HepG2 (cell line): ENCODE measurements around the gene SPAG9. TPM values are rescaled to one million over a fixed set of nuclear protein-coding genes. Genes with fewer than 3 reads are reported as not detected.
A peak's percentile ranks its signal among the peaks of the same experiment; 100 is the strongest.

ENCODE experiments used
- BRD4 ChIP-seq: sonication (generic); formaldehyde crosslinking; IDR thresholded peaks from 2 replicates; pipeline ENCODE4 v1.4.0; 2020; ENCODE audit warnings: missing genetic modification reagents
- GATAD2A ChIP-seq: IDR thresholded peaks from 2 replicates; pipeline ENCODE4 v1.6.1; 2016
- HNF1A ChIP-seq, 2 experiments: sonication (generic) in 1 of 2; formaldehyde crosslinking in 1 of 2; IDR thresholded peaks; 2 replicates each; pipeline versions ENCODE4 v1.4.0 to v1.6.1; 2016 to 2020; ENCODE audit warnings: borderline replicate concordance in 1 of 2, low read depth in 1 of 2, mild to moderate bottlenecking in 1 of 2, missing genetic modification reagents in 1 of 2
- IKZF5 ChIP-seq: IDR thresholded peaks from 2 replicates; pipeline ENCODE4 v1.6.1; 2018; ENCODE audit warnings: missing genetic modification reagents, mild to moderate bottlenecking, missing compliant biosample characterization
- KDM6A ChIP-seq: IDR thresholded peaks from 2 replicates; pipeline ENCODE4 v1.6.1; 2016; ENCODE audit warnings: low read depth
- KLF15 ChIP-seq: sonication (generic); formaldehyde crosslinking; IDR thresholded peaks from 2 replicates; pipeline ENCODE4 v1.8.1; 2023; ENCODE audit warnings: borderline replicate concordance, mild to moderate bottlenecking, inconsistent platforms, missing genetic modification reagents, mixed read lengths
- MXD3 ChIP-seq: IDR thresholded peaks from 2 replicates; pipeline ENCODE4 v1.6.1; 2016; ENCODE audit warnings: mild to moderate bottlenecking, missing biosample characterization, missing genetic modification reagents
- MXD4 ChIP-seq: IDR thresholded peaks from 2 replicates; pipeline ENCODE4 v1.6.1; 2016; ENCODE audit warnings: mild to moderate bottlenecking, missing biosample characterization, missing genetic modification reagents
- NR1H2 ChIP-seq: sonication (generic); formaldehyde crosslinking; IDR thresholded peaks from 2 replicates; pipeline ENCODE4 v1.8.1; 2022; ENCODE audit warnings: low read depth, missing genetic modification reagents, borderline replicate concordance
- SP4 ChIP-seq: sonication (generic); formaldehyde crosslinking; IDR thresholded peaks from 2 replicates; pipeline ENCODE4 v1.8.1; 2023; ENCODE audit warnings: mild to moderate bottlenecking, missing genetic modification reagents
- TAF15 ChIP-seq: fragments of 200-400 bp; formaldehyde crosslinking; IDR thresholded peaks from one replicate; pipeline ENCODE4 v1.6.1; 2018; ENCODE audit warnings: mild to moderate bottlenecking, low read depth, low read length; ENCODE audit not compliant: poor library complexity, severe bottlenecking
- ZNF3 ChIP-seq: IDR thresholded peaks from 2 replicates; pipeline ENCODE4 v1.7.0; 2017; ENCODE audit warnings: inconsistent platforms
- ZNF350 ChIP-seq: sonication (generic); formaldehyde crosslinking; IDR thresholded peaks from 2 replicates; pipeline ENCODE4 v1.4.0; 2020; ENCODE audit warnings: mild to moderate bottlenecking, low read depth, missing genetic modification reagents, borderline replicate concordance
- ZNF549 ChIP-seq: sonication (generic); formaldehyde crosslinking; IDR thresholded peaks from 2 replicates; pipeline ENCODE4 v1.5.0; 2020; ENCODE audit warnings: missing genetic modification reagents
- ZNF562 ChIP-seq: sonication (generic); formaldehyde crosslinking; IDR thresholded peaks from 2 replicates; pipeline ENCODE4 v1.8.0; 2022; ENCODE audit warnings: missing genetic modification reagents, borderline replicate concordance
- ZNF572 ChIP-seq: sonication (generic); formaldehyde crosslinking; IDR thresholded peaks from 2 replicates; pipeline ENCODE4 v1.5.1; 2020; ENCODE audit warnings: mild to moderate bottlenecking, missing genetic modification reagents
- polyA plus RNA-seq, 8 experiments: library from polyadenylated mRNA; depleted of rRNA in 3 of 8; stranded (reverse) in 7 of 8; unstranded in 1 of 8; fragments of >200 nt; fragmentation: Illumina TruSeq in 4 of 8; extraction: Trizol in 4 of 8; gene quantifications; 2 replicates each; pipeline versions ENCODE4 v1.2.1 to v1.2.3, GENCODE V29; 2011 to 2016; ENCODE audit warnings: low read depth in 4 of 8, missing spikeins in 1 of 8, mixed read lengths in 1 of 8; ENCODE audit not compliant: insufficient read depth in 1 of 8
- total RNA-seq, 5 experiments: library from RNA; depleted of rRNA; stranded (reverse); fragments of >200 nt; fragmentation: Illumina TruSeq; extraction: Trizol; gene quantifications; 2 replicates each; pipeline ENCODE4 v1.2.3, GENCODE V29; 2016; ENCODE audit warnings: low read depth in 1 of 5
- TF ChIP-seq, protein P1 (sequence below): sonication (generic); formaldehyde crosslinking; conservative IDR thresholded peaks from 2 replicates; pipeline ENCODE4 v1.8.0; 2022; ENCODE audit warnings: mild to moderate bottlenecking, moderate library complexity, missing genetic modification reagents
- TF ChIP-seq, protein P2 (sequence below): sonication (generic); formaldehyde crosslinking; IDR thresholded peaks from 2 replicates; pipeline ENCODE4 v1.4.0; 2020; ENCODE audit warnings: missing genetic modification reagents

The SPAG9 gene
- total and polyA plus RNA-seq, 2 of the 13 experiments (the other 11 are each of a cell fraction or from before 2014, with no cell fraction given), result 43.2 to 78.6 TPM

- TF ChIP-seq HNF1A (IDR thresholded peaks at IDR 0.05; ENCODE audit: low read depth) (no peak), HNF1A (CRISPR knock-in tag; IDR thresholded peaks at IDR 0.05; ENCODE audit: borderline replicate concordance) (peak; percentile 28; the same call in 1 of the 2 replicates), GATAD2A (CRISPR knock-in tag) (peak; percentile 83), ZNF549 (no peak), TAF15 (no peak), NR1H2 (no peak), KDM6A (CRISPR knock-in tag) (no peak), IKZF5 (CRISPR knock-in tag) (peak; percentile 58; the same call in 1 of the 2 replicates), ZNF562 (CRISPR knock-in tag) (no peak), ZNF350 (CRISPR knock-in tag) (peak; percentile 63), ZNF3 (CRISPR knock-in tag) (no peak), KLF15 (no peak), MXD4 (CRISPR knock-in tag) (0 out of 2 replicates have a peak, but pooled peaks have one; percentile 29), SP4 (CRISPR knock-in tag) (no peak), MXD3 (CRISPR knock-in tag) (peak; percentile 63; the same call in 1 of the 2 replicates), BRD4 (CRISPR knock-in tag) (0 out of 2 replicates have a peak, but pooled peaks have one; percentile 39), ZNF572 (CRISPR knock-in tag) (no peak)
- TF ChIP-seq, protein P1, sequence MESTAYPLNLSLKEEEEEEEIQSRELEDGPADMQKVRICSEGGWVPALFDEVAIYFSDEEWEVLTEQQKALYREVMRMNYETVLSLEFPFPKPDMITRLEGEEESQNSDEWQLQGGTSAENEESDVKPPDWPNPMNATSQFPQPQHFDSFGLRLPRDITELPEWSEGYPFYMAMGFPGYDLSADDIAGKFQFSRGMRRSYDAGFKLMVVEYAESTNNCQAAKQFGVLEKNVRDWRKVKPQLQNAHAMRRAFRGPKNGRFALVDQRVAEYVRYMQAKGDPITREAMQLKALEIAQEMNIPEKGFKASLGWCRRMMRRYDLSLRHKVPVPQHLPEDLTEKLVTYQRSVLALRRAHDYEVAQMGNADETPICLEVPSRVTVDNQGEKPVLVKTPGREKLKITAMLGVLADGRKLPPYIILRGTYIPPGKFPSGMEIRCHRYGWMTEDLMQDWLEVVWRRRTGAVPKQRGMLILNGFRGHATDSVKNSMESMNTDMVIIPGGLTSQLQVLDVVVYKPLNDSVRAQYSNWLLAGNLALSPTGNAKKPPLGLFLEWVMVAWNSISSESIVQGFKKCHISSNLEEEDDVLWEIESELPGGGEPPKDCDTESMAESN (CRISPR knock-in tag), result 0 out of 2 replicates have a peak, but pooled peaks have one; percentile 35
- TF ChIP-seq, protein P2, sequence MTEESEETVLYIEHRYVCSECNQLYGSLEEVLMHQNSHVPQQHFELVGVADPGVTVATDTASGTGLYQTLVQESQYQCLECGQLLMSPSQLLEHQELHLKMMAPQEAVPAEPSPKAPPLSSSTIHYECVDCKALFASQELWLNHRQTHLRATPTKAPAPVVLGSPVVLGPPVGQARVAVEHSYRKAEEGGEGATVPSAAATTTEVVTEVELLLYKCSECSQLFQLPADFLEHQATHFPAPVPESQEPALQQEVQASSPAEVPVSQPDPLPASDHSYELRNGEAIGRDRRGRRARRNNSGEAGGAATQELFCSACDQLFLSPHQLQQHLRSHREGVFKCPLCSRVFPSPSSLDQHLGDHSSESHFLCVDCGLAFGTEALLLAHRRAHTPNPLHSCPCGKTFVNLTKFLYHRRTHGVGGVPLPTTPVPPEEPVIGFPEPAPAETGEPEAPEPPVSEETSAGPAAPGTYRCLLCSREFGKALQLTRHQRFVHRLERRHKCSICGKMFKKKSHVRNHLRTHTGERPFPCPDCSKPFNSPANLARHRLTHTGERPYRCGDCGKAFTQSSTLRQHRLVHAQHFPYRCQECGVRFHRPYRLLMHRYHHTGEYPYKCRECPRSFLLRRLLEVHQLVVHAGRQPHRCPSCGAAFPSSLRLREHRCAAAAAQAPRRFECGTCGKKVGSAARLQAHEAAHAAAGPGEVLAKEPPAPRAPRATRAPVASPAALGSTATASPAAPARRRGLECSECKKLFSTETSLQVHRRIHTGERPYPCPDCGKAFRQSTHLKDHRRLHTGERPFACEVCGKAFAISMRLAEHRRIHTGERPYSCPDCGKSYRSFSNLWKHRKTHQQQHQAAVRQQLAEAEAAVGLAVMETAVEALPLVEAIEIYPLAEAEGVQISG (CRISPR knock-in tag), result 0 out of 2 replicates have a peak, but pooled peaks have one; percentile 31
Measured at GRCh38 chr17:50935221-50935995, 185.3 kb downstream of the SPAG9 start (continued).
